Osteoblast (primary cell): ENCODE results near the gene WDR47. TPM values are rescaled to one million over a fixed set of nuclear protein-coding genes. Genes with fewer than 3 reads are reported as not detected.
"Not testable (repeated sequence)": the region's sequence is repeated elsewhere in the genome, so short reads cannot be mapped to it uniquely, and the experiment has no call there.

Experiments
- DNase-seq: peaks from one replicate; pipeline ENCODE4 v3.0.0; 2011; ENCODE audit warnings: low spot score, mixed read lengths; ENCODE audit not compliant: insufficient read length; ENCODE audit errors: missing footprints
- H2AFZ ChIP-seq: 2 replicates; pipeline ENCODE4 v1.6.0; 2011; ENCODE audit warnings: mild to moderate bottlenecking, low read length
- H3K27ac ChIP-seq: 2 replicates; pipeline ENCODE4 v1.5.1; 2011; ENCODE audit warnings: mild to moderate bottlenecking, low read depth, low read length, moderate library complexity
- H3K27me3 ChIP-seq: 2 replicates; pipeline ENCODE4 v1.6.0; 2012; ENCODE audit warnings: mild to moderate bottlenecking, control low read depth, inconsistent platforms, low read length, moderate library complexity; ENCODE audit not compliant: insufficient read depth
- H3K36me3 ChIP-seq: 2 replicates; pipeline ENCODE4 v1.5.1; 2011; ENCODE audit warnings: mild to moderate bottlenecking, low read length, control low read depth, moderate library complexity; ENCODE audit not compliant: insufficient read depth
- H3K4me1 ChIP-seq: 2 replicates; pipeline ENCODE4 v1.5.1; 2011; ENCODE audit warnings: mild to moderate bottlenecking, low read length, control low read depth, moderate library complexity; ENCODE audit not compliant: insufficient read depth
- H3K4me2 ChIP-seq: 2 replicates; pipeline ENCODE4 v1.6.0; 2011; ENCODE audit warnings: mild to moderate bottlenecking, low read length; ENCODE audit not compliant: insufficient read depth
- H3K4me3 ChIP-seq: fragments of 200-600 bp; sonication (generic); 3 replicates; pipeline ENCODE4 v1.5.1; 2012; ENCODE audit warnings: mild to moderate bottlenecking, low read length, inconsistent platforms; ENCODE audit not compliant: insufficient read depth
- H3K79me2 ChIP-seq: 2 replicates; pipeline ENCODE4 v1.6.0; 2012; ENCODE audit warnings: mild to moderate bottlenecking, low read length, control low read depth, inconsistent platforms; ENCODE audit not compliant: insufficient read depth
- H3K9me3 ChIP-seq: 2 replicates; pipeline ENCODE4 v1.5.1; 2011; ENCODE audit warnings: low read depth, low read length, control low read depth
- H4K20me1 ChIP-seq: 2 replicates; pipeline ENCODE4 v1.6.0; 2012; ENCODE audit warnings: mild to moderate bottlenecking, low read length, control low read depth; ENCODE audit not compliant: insufficient read depth
- CTCF ChIP-seq: IDR thresholded peaks from 2 replicates; pipeline ENCODE4 v1.5.1; 2011; ENCODE audit warnings: mild to moderate bottlenecking, low read depth, low read length, moderate library complexity; ENCODE audit errors: extremely low read depth
- small RNA-seq: library from RNA; depleted of rRNA; stranded (forward); fragments of <200 nt; gene quantifications from one replicate; pipeline ENCODE3, GENCODE V24; 2012
- total RNA-seq: library from RNA; depleted of rRNA; stranded (reverse); fragments of >200 nt; gene quantifications from 2 replicates; pipeline ENCODE4 v1.2.3, GENCODE V29; 2012

Gene WDR47
- total RNA-seq, 1 donor = 20.6 TPM

GRCh38 chr1:108933944-108934343 lies 108.0 kb downstream of the WDR47 start:
- Histone ChIP-seq H3K27me3 (no peaks in the 10 kb centered on the region), H4K20me1 (no peaks in the 10 kb centered on the region), H3K4me1 (no peaks in the 10 kb centered on the region), H3K79me2 (no peaks in the 10 kb centered on the region), H3K36me3 (peaks cover 88% of the 10 kb centered on the region), H3K27ac (no peak overlapping the region), H2AFZ (no peak overlapping the region), H3K9me3 (no peaks in the 10 kb centered on the region), H3K4me3 (no peak overlapping the region), H3K4me2 (no peak overlapping the region)
- no peak for DNase-seq
- TF ChIP-seq CTCF = no peak

GRCh38 chr1:108927565-108927964 lies 114.3 kb downstream of the WDR47 start:
- H3K4me3 ChIP-seq, H3K27me3 ChIP-seq, H3K9me3 ChIP-seq, H2AFZ ChIP-seq, H3K27ac ChIP-seq, H3K4me1 ChIP-seq, H3K79me2 ChIP-seq, H4K20me1 ChIP-seq, H3K4me2 ChIP-seq, DNase-seq: not testable (repeated sequence)
- H3K36me3 ChIP-seq = peaks cover 70% of the 10 kb centered on the region

GRCh38 chr1:108925920-108926319 lies 116.0 kb downstream of the WDR47 start:
- Histone ChIP-seq H3K4me1 (no peaks in the 10 kb centered on the region), H3K27ac (no peak overlapping the region), H4K20me1 (no peaks in the 10 kb centered on the region), H3K4me3 (no peak overlapping the region), H2AFZ (no peak overlapping the region), H3K4me2 (no peak overlapping the region), H3K9me3 (no peaks in the 10 kb centered on the region), H3K36me3 (peaks cover 60% of the 10 kb centered on the region), H3K27me3 (no peaks in the 10 kb centered on the region), H3K79me2 (no peaks in the 10 kb centered on the region)
- DNase-seq = no peak
- no peak for TF ChIP-seq CTCF

Small RNAs within 50 kb of the gene (small RNA-seq; reads per million reads assigned to genes)
- not detected for gene BX679664.1
- gene BX679664.2 = not detected

Other genes starting within 250 kb of the WDR47 start
- gene AKNAD1, start 185.0 kb downstream of the WDR47 start, total RNA-seq = not detected in 2 replicates
- 21.4 and 21.8 TPM in 2 replicates for gene GPSM2, start 165.1 kb downstream of the WDR47 start, total RNA-seq
- gene CLCC1, start 78.6 kb downstream of the WDR47 start, total RNA-seq = 30.1 and 32.6 TPM in 2 replicates
- 61.0 and 84.7 TPM in 2 replicates for gene TAF13, start 33.9 kb upstream of the WDR47 start, total RNA-seq
- gene TMEM167B, start 48.7 kb upstream of the WDR47 start, total RNA-seq = 24.6 and 30.1 TPM in 2 replicates
- 0.36 and 0.59 TPM in 2 replicates for gene ELAPOR1, start 72.0 kb upstream of the WDR47 start, total RNA-seq
- gene SARS1, start 171.8 kb upstream of the WDR47 start, total RNA-seq = 361 and 392 TPM in 2 replicates
- gene CELSR2, start 207.4 kb upstream of the WDR47 start, total RNA-seq = 1.4 and 1.5 TPM in 2 replicates
- 5.4 and 5.9 TPM in 2 replicates for gene PSRC1, start 241.0 kb upstream of the WDR47 start, total RNA-seq